CD14-positive monocyte (primary cell): ENCODE measurements around the gene DCLK1. TPM values are rescaled to one million over a fixed set of nuclear protein-coding genes. Genes with fewer than 3 reads are reported as not detected.
"Not testable (repeated sequence)": the region's sequence is repeated elsewhere in the genome, so short reads cannot be mapped to it uniquely, and the experiment has no call there.

Experiments used
- DNase-seq, 3 donors: peaks; one replicate each; pipeline ENCODE4 v3.0.0-alpha.2; 2011 to 2022
- H2AFZ ChIP-seq: 2 replicates; pipeline ENCODE4 v1.6.0; 2012; ENCODE audit warnings: mild to moderate bottlenecking, low read depth, low read length, inconsistent platforms; ENCODE audit not compliant: insufficient read depth, poor library complexity, severe bottlenecking
- H3K27ac ChIP-seq, 2 donors: 1 replicate in 1 of 2; 2 replicates in 1 of 2; pipeline ENCODE4 v1.5.1; 2012 to 2013; ENCODE audit warnings: low read length in 2 of 2, control low read depth in 1 of 2, inconsistent platforms in 1 of 2, low read depth in 1 of 2, mild to moderate bottlenecking in 1 of 2
- H3K27me3 ChIP-seq, 2 donors: one replicate each; pipeline versions ENCODE4 v1.6.0 to v1.6.1; 2011 to 2013; ENCODE audit warnings: low read length in 2 of 2; ENCODE audit not compliant: control insufficient read depth in 2 of 2, insufficient read depth in 2 of 2
- H3K36me3 ChIP-seq, 2 donors: replicated peaks in 1 of 2; 1 replicate in 1 of 2; 2 replicates in 1 of 2; pipeline versions ENCODE4 v1.5.1 to v1.6.1; 2012 to 2013; ENCODE audit warnings: low read length in 2 of 2, control low read depth in 1 of 2, inconsistent platforms in 1 of 2, mild to moderate bottlenecking in 1 of 2; ENCODE audit not compliant: insufficient read depth in 2 of 2, control insufficient read depth in 1 of 2
- H3K4me1 ChIP-seq, 2 donors: 1 replicate in 1 of 2; 2 replicates in 1 of 2; pipeline versions ENCODE4 v1.5.1 to v1.6.1; 2012 to 2013; ENCODE audit warnings: low read length in 2 of 2, control low read depth in 1 of 2, inconsistent platforms in 1 of 2, mild to moderate bottlenecking in 1 of 2, moderate library complexity in 1 of 2; ENCODE audit not compliant: insufficient read depth in 2 of 2, control insufficient read depth in 1 of 2
- H3K4me2 ChIP-seq: replicated peaks from 2 replicates; pipeline ENCODE3; 2012; ENCODE audit warnings: low read length, moderate library complexity, mild to moderate bottlenecking; ENCODE audit not compliant: poor library complexity, severe bottlenecking; ENCODE audit errors: extremely low read depth
- H3K4me3 ChIP-seq, 3 experiments: fragments of 200-600 bp in 1 of 3; sonication (generic) in 1 of 3; replicated peaks in 1 of 3; 1 replicate in 2 of 3; 2 replicates in 1 of 3; pipeline ENCODE4 v1.5.1; 2011 to 2013; ENCODE audit warnings: low read length in 3 of 3, mild to moderate bottlenecking in 3 of 3, control low read depth in 2 of 3, low read depth in 2 of 3, inconsistent platforms in 1 of 3, moderate library complexity in 1 of 3
- H3K79me2 ChIP-seq: 2 replicates; pipeline ENCODE4 v1.6.0; 2012; ENCODE audit warnings: mild to moderate bottlenecking, control low read depth, inconsistent platforms, low read length, moderate library complexity; ENCODE audit not compliant: insufficient read depth
- H3K9ac ChIP-seq: 2 replicates; pipeline ENCODE4 v1.6.0; 2017; ENCODE audit warnings: low read length, mild to moderate bottlenecking; ENCODE audit not compliant: insufficient read depth, poor library complexity, severe bottlenecking
- H3K9me3 ChIP-seq, 2 donors: replicated peaks in 1 of 2; 1 replicate in 1 of 2; 2 replicates in 1 of 2; pipeline versions ENCODE4 v1.5.1 to v1.6.1; 2012 to 2013; ENCODE audit warnings: low read length in 2 of 2, control low read depth in 1 of 2; ENCODE audit not compliant: control insufficient read depth in 1 of 2, insufficient read depth in 1 of 2
- H4K20me1 ChIP-seq: 2 replicates; pipeline ENCODE4 v1.6.0; 2012; ENCODE audit warnings: mild to moderate bottlenecking, low read length, control low read depth, moderate library complexity; ENCODE audit not compliant: insufficient read depth
- H3K27ac Mint-ChIP-seq, 7 donors: one replicate each; pipeline ENCODE4 v1.8.0; 2020; ENCODE audit warnings: mild to moderate bottlenecking in 7 of 7, mixed read lengths in 7 of 7, moderate library complexity in 6 of 7, inconsistent platforms in 2 of 7
- H3K27me3 Mint-ChIP-seq, 3 donors: one replicate each; pipeline ENCODE4 v1.8.0; 2021 to 2022; ENCODE audit warnings: low read depth in 3 of 3, mild to moderate bottlenecking in 3 of 3, mixed read lengths in 3 of 3, moderate library complexity in 3 of 3, inconsistent platforms in 1 of 3
- H3K36me3 Mint-ChIP-seq, 2 donors: one replicate each; pipeline ENCODE4 v1.8.0; 2020; ENCODE audit warnings: mixed read lengths in 2 of 2, inconsistent platforms in 1 of 2, mild to moderate bottlenecking in 1 of 2
- H3K4me1 Mint-ChIP-seq: one replicate; pipeline ENCODE4 v1.8.0; 2020; ENCODE audit warnings: mild to moderate bottlenecking, mixed read lengths
- H3K4me3 Mint-ChIP-seq, 2 donors: one replicate each; pipeline ENCODE4 v1.8.0; 2020; ENCODE audit warnings: mild to moderate bottlenecking in 2 of 2, mixed read lengths in 2 of 2, moderate library complexity in 1 of 2
- H3K9me3 Mint-ChIP-seq, 7 donors: one replicate each; pipeline ENCODE4 v1.8.0; 2020 to 2022; ENCODE audit warnings: mixed read lengths in 7 of 7, mild to moderate bottlenecking in 6 of 7, moderate library complexity in 6 of 7, inconsistent platforms in 2 of 7
- WGBS: methylation state at CpG from one replicate; pipeline ENCODE4 v1.1.5; 2013; ENCODE audit warnings: missing lambda C conversion rate; ENCODE audit not compliant: insufficient coverage; 5-methylcytosine and 5-hydroxymethylcytosine counted together
- intact Hi-C, 2 donors: fragments of 100-400 bp; cut with micrococcal nuclease; formaldehyde crosslinking; loops; one replicate each; pipeline versions ENCODE4 v1.15.0 to v1.15.1; 2023
- polyA plus RNA-seq, 3 donors: library from polyadenylated mRNA; depleted of rRNA in 1 of 3; unstranded in 2 of 3; stranded (reverse) in 1 of 3; fragments of 300-500 nt in 2 of 3; fragments of >200 nt in 1 of 3; fragmentation: Illumina TruSeq in 2 of 3; gene quantifications; 1 replicate in 2 of 3; 2 replicates in 1 of 3; pipeline ENCODE4 v1.2.3, GENCODE V29; 2012 to 2021
- TF ChIP-seq, protein P1 (sequence below): fragments of 200-600 bp; IDR thresholded peaks from one replicate; pipeline ENCODE4 v1.8.0; 2022; ENCODE audit warnings: antibody characterized with exemption, mild to moderate bottlenecking

Gene DCLK1
- polyA plus RNA-seq, 3 donors: not detected

DNA sequence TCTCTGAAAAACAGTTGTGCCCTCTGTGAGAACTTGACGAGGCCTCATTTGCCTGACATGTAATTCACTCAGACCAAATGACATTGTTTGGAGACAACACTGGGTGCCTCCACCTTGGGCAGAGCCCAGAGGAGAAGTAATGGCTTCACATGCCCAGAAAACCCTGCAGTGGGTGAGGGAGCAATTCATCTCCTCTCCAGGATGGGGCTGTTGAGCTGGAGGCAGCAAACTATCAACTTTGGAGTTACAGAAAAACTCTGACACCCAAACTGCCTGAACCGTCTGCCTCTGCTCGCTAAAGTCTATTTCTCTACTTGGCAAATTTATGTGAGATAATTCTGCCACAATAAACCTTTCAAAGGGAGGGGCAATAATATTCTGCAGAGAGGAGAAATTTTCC is 146.9 kb downstream of the DCLK1 start:
- no peak for DNase-seq
- H3K4me2 ChIP-seq: no peak overlapping the region
- H3K4me3 ChIP-seq: no peak overlapping the region
- 90% methylated on average over 1 of the region's 3 CpGs for WGBS
- Mint-ChIP-seq H3K9me3 (peaks cover 0 to 6% (median 0%) of the 10 kb centered on the region in 7 donors), H3K4me1 (no peaks in the 10 kb centered on the region), H3K27me3 (peaks cover 0 to 3% (median 2%) of the 10 kb centered on the region in 3 donors), H3K27ac (peak overlapping the region in 1 of 7 donors; percentile 32), H3K36me3 (no peaks in the 10 kb centered on the region), H3K4me3 (no peak overlapping the region)
- no peaks in the 10 kb centered on the region for H3K9me3 ChIP-seq
- TF ChIP-seq, protein P1, sequence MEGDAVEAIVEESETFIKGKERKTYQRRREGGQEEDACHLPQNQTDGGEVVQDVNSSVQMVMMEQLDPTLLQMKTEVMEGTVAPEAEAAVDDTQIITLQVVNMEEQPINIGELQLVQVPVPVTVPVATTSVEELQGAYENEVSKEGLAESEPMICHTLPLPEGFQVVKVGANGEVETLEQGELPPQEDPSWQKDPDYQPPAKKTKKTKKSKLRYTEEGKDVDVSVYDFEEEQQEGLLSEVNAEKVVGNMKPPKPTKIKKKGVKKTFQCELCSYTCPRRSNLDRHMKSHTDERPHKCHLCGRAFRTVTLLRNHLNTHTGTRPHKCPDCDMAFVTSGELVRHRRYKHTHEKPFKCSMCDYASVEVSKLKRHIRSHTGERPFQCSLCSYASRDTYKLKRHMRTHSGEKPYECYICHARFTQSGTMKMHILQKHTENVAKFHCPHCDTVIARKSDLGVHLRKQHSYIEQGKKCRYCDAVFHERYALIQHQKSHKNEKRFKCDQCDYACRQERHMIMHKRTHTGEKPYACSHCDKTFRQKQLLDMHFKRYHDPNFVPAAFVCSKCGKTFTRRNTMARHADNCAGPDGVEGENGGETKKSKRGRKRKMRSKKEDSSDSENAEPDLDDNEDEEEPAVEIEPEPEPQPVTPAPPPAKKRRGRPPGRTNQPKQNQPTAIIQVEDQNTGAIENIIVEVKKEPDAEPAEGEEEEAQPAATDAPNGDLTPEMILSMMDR: no peak
- no peaks in the 10 kb centered on the region for H3K4me1 ChIP-seq
- H3K27me3 ChIP-seq: no peaks in the 10 kb centered on the region
- H3K27ac ChIP-seq: no peak overlapping the region
- H4K20me1 ChIP-seq: no peaks in the 10 kb centered on the region
- no peak overlapping the region for H2AFZ ChIP-seq
- no peak overlapping the region for H3K9ac ChIP-seq
- H3K79me2 ChIP-seq: no peaks in the 10 kb centered on the region
- no peaks in the 10 kb centered on the region for H3K36me3 ChIP-seq
- intact Hi-C loops: no loop called here

GRCh38 chr13:35983703-35984102 is 147.5 kb downstream of the DCLK1 start:
- H3K36me3 ChIP-seq, H3K9me3 ChIP-seq, H3K27ac ChIP-seq, H3K27me3 ChIP-seq, H3K79me2 ChIP-seq, H3K4me3 ChIP-seq, H3K36me3 Mint-ChIP-seq, intact Hi-C loops, H3K4me1 ChIP-seq, H4K20me1 ChIP-seq, H3K4me2 ChIP-seq, H3K27ac Mint-ChIP-seq, DNase-seq, H3K27me3 Mint-ChIP-seq, H3K4me3 Mint-ChIP-seq, H2AFZ ChIP-seq, H3K9ac ChIP-seq, H3K9me3 Mint-ChIP-seq, H3K4me1 Mint-ChIP-seq: not testable (repeated sequence)
- WGBS: 62% methylated on average over 1 of the region's 1 CpG
